Lower leg skin (tissue), 4 donors: ENCODE data around the gene NELL1. TPM values are rescaled to one million over a fixed set of nuclear protein-coding genes. Genes with fewer than 3 reads are reported as not detected.

ENCODE experiments used
- DNase-seq, 2 donors: peaks; one replicate each; pipeline ENCODE4 v3.0.0-alpha.2; 2019; ENCODE audit warnings: low spot score in 2 of 2
- H3K4me3 ChIP-seq: fragments of 200-600 bp; sonication (generic); 2 replicates; pipeline ENCODE4 v1.5.1; 2017; ENCODE audit warnings: mild to moderate bottlenecking, low read depth; ENCODE audit not compliant: poor library complexity, severe bottlenecking
- POLR2A ChIP-seq, 2 donors: fragments of 450-650 bp; IDR thresholded peaks; one replicate each; pipeline ENCODE4 v1.6.1; 2016 to 2017; ENCODE audit warnings: antibody characterized with exemption in 2 of 2, mild to moderate bottlenecking in 1 of 2, moderate library complexity in 1 of 2
- WGBS, 2 donors: methylation state at CpG; one replicate each; pipeline ENCODE4 v1.1.5; 2018; 5-methylcytosine and 5-hydroxymethylcytosine counted together
- intact Hi-C: fragments of 100-400 bp; cut with DNase I; formaldehyde crosslinking; loops from one replicate; pipeline ENCODE4 v1.15.0; 2023; ENCODE audit warnings: low total_unique reads
- total RNA-seq, 4 donors: library from RNA; depleted of rRNA; stranded (reverse); fragments of >200 nt; gene quantifications; one replicate each; pipeline ENCODE4 v1.1.0, GENCODE V29; 2016
- TF ChIP-seq, protein P1 (sequence below), 3 donors: fragments of 450-650 bp; IDR thresholded peaks; one replicate each; pipeline ENCODE4 v1.5.1; 2016; ENCODE audit warnings: antibody characterized with exemption in 3 of 3, mild to moderate bottlenecking in 3 of 3, moderate library complexity in 2 of 3

Gene NELL1
- total RNA-seq, 4 donors from 2014 or later = 0.12 to 0.29 (median 0.14) TPM

DNA sequence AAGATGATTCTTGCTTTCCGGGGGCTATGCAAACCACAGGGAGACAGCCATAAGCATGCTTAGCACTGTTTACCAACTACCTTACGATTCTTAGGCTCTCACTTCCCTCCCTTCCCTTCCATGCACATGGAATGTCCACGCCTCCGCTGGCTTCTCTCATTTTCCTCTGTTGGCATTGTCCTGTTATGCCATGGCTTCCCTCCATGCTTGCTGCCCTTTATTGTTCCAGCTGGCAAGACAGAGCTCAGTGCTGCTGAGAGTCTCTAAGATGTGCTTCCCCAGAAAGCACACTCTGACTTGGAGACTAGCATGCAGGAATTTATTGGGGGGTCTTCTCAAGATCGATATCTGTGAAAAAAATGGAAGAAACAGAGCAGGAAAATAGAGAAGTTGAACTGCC, 379.2 kb downstream of the NELL1 start:
- 67 to 68% methylated on average over 5 of the region's 5 CpGs for whole genome bisulfite sequencing, 2 donors

DNA sequence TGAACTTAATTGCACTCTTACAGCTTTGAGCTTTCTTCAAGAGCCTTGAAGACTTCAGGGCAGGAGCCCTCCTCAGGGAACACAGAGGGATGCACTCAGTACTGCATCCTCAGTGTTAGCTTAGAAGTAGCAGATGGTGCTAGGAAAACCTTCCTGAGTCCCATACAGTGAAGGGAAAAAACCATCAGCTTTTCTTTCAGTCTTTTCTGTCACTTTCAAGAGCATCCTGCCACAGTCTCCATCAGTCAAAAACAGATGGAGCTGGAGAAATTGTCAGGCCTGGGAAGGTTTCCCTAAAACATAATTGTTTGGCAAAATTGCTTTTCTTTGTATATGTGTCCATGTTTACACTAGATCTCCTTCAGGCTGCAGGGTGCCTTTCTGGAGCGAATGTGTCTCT, 384.1 kb downstream of the NELL1 start:
- no peak overlapping the region for H3K4me3 ChIP-seq
- TF ChIP-seq, protein P1, sequence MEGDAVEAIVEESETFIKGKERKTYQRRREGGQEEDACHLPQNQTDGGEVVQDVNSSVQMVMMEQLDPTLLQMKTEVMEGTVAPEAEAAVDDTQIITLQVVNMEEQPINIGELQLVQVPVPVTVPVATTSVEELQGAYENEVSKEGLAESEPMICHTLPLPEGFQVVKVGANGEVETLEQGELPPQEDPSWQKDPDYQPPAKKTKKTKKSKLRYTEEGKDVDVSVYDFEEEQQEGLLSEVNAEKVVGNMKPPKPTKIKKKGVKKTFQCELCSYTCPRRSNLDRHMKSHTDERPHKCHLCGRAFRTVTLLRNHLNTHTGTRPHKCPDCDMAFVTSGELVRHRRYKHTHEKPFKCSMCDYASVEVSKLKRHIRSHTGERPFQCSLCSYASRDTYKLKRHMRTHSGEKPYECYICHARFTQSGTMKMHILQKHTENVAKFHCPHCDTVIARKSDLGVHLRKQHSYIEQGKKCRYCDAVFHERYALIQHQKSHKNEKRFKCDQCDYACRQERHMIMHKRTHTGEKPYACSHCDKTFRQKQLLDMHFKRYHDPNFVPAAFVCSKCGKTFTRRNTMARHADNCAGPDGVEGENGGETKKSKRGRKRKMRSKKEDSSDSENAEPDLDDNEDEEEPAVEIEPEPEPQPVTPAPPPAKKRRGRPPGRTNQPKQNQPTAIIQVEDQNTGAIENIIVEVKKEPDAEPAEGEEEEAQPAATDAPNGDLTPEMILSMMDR (IDR thresholded peaks at IDR 0.05) = no peak
- TF ChIP-seq POLR2A (IDR thresholded peaks at IDR 0.05) = no peak
- no peak for DNase-seq
- 64 to 71% methylated on average over 1 of the region's 1 CpG for WGBS, 2 donors
- intact Hi-C loops = no loop called here

More for the DNA sequence above, 379.2 kb downstream of the NELL1 start:
- TF ChIP-seq POLR2A (IDR thresholded peaks at IDR 0.05) = no peak
- TF ChIP-seq, protein P1 (IDR thresholded peaks at IDR 0.05) = no peak
- no peak for DNase-seq
- no peak overlapping the region for H3K4me3 ChIP-seq
- intact Hi-C loops = no loop called here

DNA sequence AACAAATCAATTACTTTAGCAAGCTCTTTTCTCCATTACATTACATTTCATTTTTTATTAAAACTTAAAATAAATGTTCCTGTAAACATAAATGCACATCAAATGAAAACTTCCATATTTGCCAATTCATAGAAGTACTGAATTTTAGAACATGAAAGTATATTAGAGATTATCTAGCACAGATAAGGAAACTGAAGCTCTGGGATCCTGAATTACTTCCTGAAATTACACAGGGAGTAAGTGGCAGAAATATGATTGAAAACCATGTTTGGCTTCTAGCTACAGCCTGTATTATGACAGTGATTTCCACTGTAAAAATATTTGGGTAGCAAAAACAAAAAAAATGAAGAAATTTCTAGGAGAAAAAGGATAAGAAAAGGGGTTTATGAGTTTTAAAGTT, 387.3 kb downstream of the NELL1 start:
- TF ChIP-seq, protein P1 (IDR thresholded peaks at IDR 0.05) = no peak
- TF ChIP-seq POLR2A (IDR thresholded peaks at IDR 0.05) = no peak
- no peak overlapping the region for H3K4me3 ChIP-seq
- intact Hi-C loops = no loop called here
- no peak for DNase-seq

DNA sequence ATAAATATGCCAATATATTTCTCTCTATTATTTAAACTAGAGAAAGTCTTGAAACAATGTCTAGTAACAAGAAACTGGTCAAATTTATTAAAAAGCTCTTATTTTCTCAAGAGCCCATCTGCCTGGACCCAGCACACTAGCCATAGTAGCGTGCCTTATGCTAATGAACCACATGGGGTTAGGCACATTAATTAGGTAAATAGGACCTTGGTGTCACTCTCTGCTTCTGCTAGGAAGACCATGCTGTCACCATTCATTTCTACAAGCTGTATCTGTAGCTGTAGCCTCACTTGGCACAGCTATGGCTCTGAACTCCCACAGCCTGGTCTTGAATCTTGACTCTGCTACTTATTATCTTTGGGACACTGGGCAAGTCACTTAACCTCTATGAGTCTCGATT, 390.5 kb downstream of the NELL1 start:
- no peak for DNase-seq
- WGBS, 2 donors = 68 to 71% methylated on average over 2 of the region's 2 CpGs
- intact Hi-C loops = no loop called here

DNA sequence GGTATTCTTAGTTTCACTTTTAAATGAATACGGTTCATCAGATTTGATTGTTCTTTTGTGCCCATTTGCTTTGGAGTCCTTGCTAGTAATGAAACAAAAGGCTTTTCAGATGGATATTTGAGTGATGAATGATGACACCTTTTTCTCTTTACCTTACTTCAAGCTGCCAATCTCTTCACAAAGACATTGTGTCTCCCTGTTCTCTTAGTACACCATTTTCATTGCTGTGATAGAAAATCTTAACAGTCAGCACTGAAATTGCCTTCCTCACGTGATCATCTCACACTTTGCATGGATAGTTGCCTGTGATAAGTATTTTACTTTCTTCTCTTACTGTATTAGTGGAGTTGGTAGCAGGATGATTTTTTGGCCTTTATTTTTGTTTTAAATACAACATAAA, 396.6 kb downstream of the NELL1 start:
- no peak for DNase-seq
- WGBS, 2 donors = 65 to 70% methylated on average over 2 of the region's 2 CpGs
- H3K4me3 ChIP-seq = no peak overlapping the region
- intact Hi-C loops = no loop called here
- no peak for TF ChIP-seq POLR2A (IDR thresholded peaks at IDR 0.05)
- TF ChIP-seq, protein P1 (IDR thresholded peaks at IDR 0.05) = no peak

More for the DNA sequence above, 390.5 kb downstream of the NELL1 start:
- H3K4me3 ChIP-seq = no peak overlapping the region
- TF ChIP-seq, protein P1 (IDR thresholded peaks at IDR 0.05) = no peak
- no peak for TF ChIP-seq POLR2A (IDR thresholded peaks at IDR 0.05)

DNA sequence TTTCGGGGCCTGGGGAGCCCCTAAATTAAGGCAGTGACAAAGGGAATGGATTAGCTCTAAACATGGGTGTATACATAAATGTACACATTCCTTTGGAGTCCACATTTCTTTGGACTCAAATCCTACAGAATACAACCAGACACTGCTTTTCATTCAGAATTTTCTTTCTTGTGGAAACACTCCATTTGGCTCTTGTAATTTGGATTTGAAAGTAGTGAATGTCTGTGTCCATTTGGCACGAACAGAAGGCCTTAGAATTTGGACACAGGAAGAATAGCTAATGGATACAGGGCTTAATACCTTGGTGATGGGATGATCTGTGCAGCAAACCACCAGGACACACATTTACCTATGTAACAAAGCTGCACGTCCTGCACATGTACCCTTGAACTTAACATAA, 399.5 kb downstream of the NELL1 start:
- no peak for DNase-seq
- 71 to 79% methylated on average over 3 of the region's 3 CpGs for WGBS, 2 donors
- no peak overlapping the region for H3K4me3 ChIP-seq
- intact Hi-C loops = no loop called here
- no peak for TF ChIP-seq POLR2A (IDR thresholded peaks at IDR 0.05)
- TF ChIP-seq, protein P1 (IDR thresholded peaks at IDR 0.05) = no peak
